H1 (cell line): ENCODE results near the gene CPA1. TPM values are rescaled to one million over a fixed set of nuclear protein-coding genes. Genes with fewer than 3 reads are reported as not detected.

Experiments used
- CTCF ChIA-PET: fragments of 300-600 bp; sonication (Branson Sonifier 250); formaldehyde crosslinking; loops from one replicate; lab custom pipeline; 2021; ENCODE audit not compliant: partially characterized antibody; lab: Charles Lee
- POLR2A ChIA-PET: fragments of 300-600 bp; sonication (Branson Sonifier 250); formaldehyde crosslinking; loops from one replicate; lab custom pipeline; 2021; ENCODE audit warnings: inconsistent platforms; ENCODE audit not compliant: partially characterized antibody; lab: Charles Lee
- DNase-seq, 2 experiments: peaks; one replicate each; pipeline versions ENCODE4 v3.0.0 to v3.0.0-alpha.2; 2010 to 2022; ENCODE audit warnings: low spot score in 2 of 2, low read depth in 1 of 2, mixed read lengths in 1 of 2
- FAIRE-seq: peaks from 2 replicates; lab custom pipeline; 2011; peaks lifted over from hg19 to GRCh38; lab: Jason Lieb, UNC
- H2AFZ ChIP-seq: 2 replicates; pipeline ENCODE4 v1.8.1; 2012; ENCODE audit warnings: low read length, inconsistent platforms
- H2AK5ac ChIP-seq: 2 replicates; pipeline ENCODE4 v1.6.1; 2013; ENCODE audit warnings: low read depth, low read length
- H2BK120ac ChIP-seq: replicated peaks from 2 replicates; pipeline ENCODE3; 2013; ENCODE audit warnings: low read depth, low read length, inconsistent platforms
- H2BK12ac ChIP-seq: 2 replicates; pipeline ENCODE4 v1.6.1; 2013; ENCODE audit warnings: low read depth, low read length
- H2BK15ac ChIP-seq: 2 replicates; pipeline ENCODE4 v1.6.1; 2013; ENCODE audit warnings: low read length
- H2BK20ac ChIP-seq: 2 replicates; pipeline ENCODE4 v1.6.1; 2013; ENCODE audit warnings: low read length
- H2BK5ac ChIP-seq: 2 replicates; pipeline ENCODE4 v1.6.1; 2013; ENCODE audit warnings: low read depth, low read length
- H3K14ac ChIP-seq: 2 replicates; pipeline ENCODE4 v1.6.1; 2013; ENCODE audit warnings: inconsistent platforms; ENCODE audit not compliant: insufficient read length
- H3K18ac ChIP-seq: 2 replicates; pipeline ENCODE4 v1.6.1; 2013; ENCODE audit warnings: low read length; ENCODE audit errors: extremely low read depth
- H3K23ac ChIP-seq: 2 replicates; pipeline ENCODE4 v1.6.1; 2013; ENCODE audit warnings: inconsistent platforms; ENCODE audit not compliant: insufficient read length
- H3K23me2 ChIP-seq: 2 replicates; pipeline ENCODE4 v1.6.1; 2013; ENCODE audit warnings: low read depth, low read length
- H3K27ac ChIP-seq: 2 replicates; pipeline ENCODE4 v1.6.1; 2011; ENCODE audit warnings: low read depth, low read length, inconsistent platforms
- H3K27me3 ChIP-seq, 4 experiments: replicated peaks in 1 of 4; 1 replicate in 1 of 4; 2 replicates in 3 of 4; pipeline versions ENCODE4 v1.6.1 to v1.8.1; 2011 to 2013; ENCODE audit warnings: low read length in 3 of 4, mild to moderate bottlenecking in 3 of 4, inconsistent platforms in 2 of 4, mixed read lengths in 2 of 4, moderate library complexity in 1 of 4; ENCODE audit not compliant: control insufficient read depth in 3 of 4, insufficient read depth in 3 of 4; ENCODE audit errors: extremely low read depth in 1 of 4
- H3K36me3 ChIP-seq, 4 experiments: 2 replicates each; pipeline versions ENCODE4 v1.6.1 to v1.8.1; 2011 to 2013; ENCODE audit warnings: mild to moderate bottlenecking in 4 of 4, low read length in 3 of 4, moderate library complexity in 2 of 4, control low read depth in 1 of 4, inconsistent platforms in 1 of 4; ENCODE audit not compliant: insufficient read depth in 4 of 4, control insufficient read depth in 2 of 4
- H3K4ac ChIP-seq: replicated peaks from 2 replicates; pipeline ENCODE3; 2013; ENCODE audit warnings: low read length, low read depth, mixed read lengths, inconsistent platforms; ENCODE audit not compliant: insufficient read length
- H3K4me1 ChIP-seq, 4 experiments: replicated peaks in 1 of 4; 1 replicate in 1 of 4; 2 replicates in 3 of 4; pipeline versions ENCODE4 v1.6.1 to v1.8.1; 2011 to 2013; ENCODE audit warnings: low read length in 3 of 4, inconsistent platforms in 2 of 4, mixed read lengths in 1 of 4; ENCODE audit not compliant: insufficient read depth in 4 of 4, control insufficient read depth in 3 of 4
- H3K4me2 ChIP-seq, 2 experiments: 2 replicates each; pipeline versions ENCODE4 v1.6.1 to v1.8.1; 2011 to 2013; ENCODE audit warnings: low read depth in 2 of 2, low read length in 2 of 2, control low read depth in 1 of 2, inconsistent platforms in 1 of 2, mild to moderate bottlenecking in 1 of 2; ENCODE audit not compliant: insufficient read depth in 1 of 2
- H3K4me3 ChIP-seq, 4 experiments: fragments of 200-600, 300-600 bp in 1 of 4; sonication (generic), shearing (Covaris generic), sonication (Bioruptor Twin) in 1 of 4; 2 replicates each; pipeline versions ENCODE4 v1.5.1 to v1.8.1; 2011 to 2016; ENCODE audit warnings: low read length in 4 of 4, low read depth in 3 of 4, control low read depth in 2 of 4, inconsistent platforms in 2 of 4, mild to moderate bottlenecking in 2 of 4, mixed read lengths in 1 of 4, moderate library complexity in 1 of 4; ENCODE audit not compliant: insufficient read depth in 2 of 4; ENCODE audit errors: extremely low read depth in 1 of 4
- H3K56ac ChIP-seq: replicated peaks from 2 replicates; pipeline ENCODE3; 2013; ENCODE audit warnings: low read depth, mild to moderate bottlenecking, mixed read lengths, low read length, inconsistent platforms; ENCODE audit not compliant: insufficient read length
- H3K79me1 ChIP-seq: 2 replicates; pipeline ENCODE4 v1.6.1; 2013; ENCODE audit warnings: low read depth, low read length, control low read depth
- H3K79me2 ChIP-seq, 2 experiments: 2 replicates each; pipeline versions ENCODE4 v1.6.1 to v1.8.1; 2012 to 2013; ENCODE audit warnings: low read length in 2 of 2, mild to moderate bottlenecking in 2 of 2, inconsistent platforms in 1 of 2; ENCODE audit not compliant: insufficient read depth in 2 of 2, control insufficient read depth in 1 of 2
- H3K9ac ChIP-seq, 4 experiments: replicated peaks in 1 of 4; 1 replicate in 1 of 4; 2 replicates in 3 of 4; pipeline versions ENCODE4 v1.6.1 to v1.8.1; 2011 to 2013; ENCODE audit warnings: low read depth in 3 of 4, low read length in 3 of 4, control low read depth in 2 of 4, mild to moderate bottlenecking in 2 of 4, moderate library complexity in 2 of 4, inconsistent platforms in 1 of 4; ENCODE audit errors: extremely low read depth in 1 of 4
- H3K9me3 ChIP-seq, 2 experiments: 2 replicates each; pipeline versions ENCODE4 v1.6.1 to v1.8.1; 2012 to 2013; ENCODE audit warnings: mild to moderate bottlenecking in 2 of 2, moderate library complexity in 2 of 2, control low read depth in 1 of 2, inconsistent platforms in 1 of 2, low read depth in 1 of 2, low read length in 1 of 2, mixed read lengths in 1 of 2; ENCODE audit not compliant: insufficient read depth in 2 of 2
- H4K20me1 ChIP-seq, 2 experiments: replicated peaks in 1 of 2; 2 replicates each; pipeline versions ENCODE3 to v1.8.1; 2011 to 2013; ENCODE audit warnings: inconsistent platforms in 2 of 2, low read length in 2 of 2, mild to moderate bottlenecking in 1 of 2; ENCODE audit not compliant: insufficient read depth in 2 of 2, control insufficient read depth in 1 of 2
- H4K5ac ChIP-seq: 2 replicates; pipeline ENCODE4 v1.6.1; 2013; ENCODE audit warnings: low read length, low read depth, mixed read lengths, inconsistent platforms; ENCODE audit not compliant: insufficient read length
- H4K8ac ChIP-seq: 2 replicates; pipeline ENCODE4 v1.8.0; 2013; ENCODE audit warnings: mild to moderate bottlenecking, moderate library complexity, low read length, inconsistent platforms; ENCODE audit not compliant: insufficient read depth; ENCODE audit errors: extremely low read depth
- H4K91ac ChIP-seq: replicated peaks from 2 replicates; pipeline ENCODE3; 2013; ENCODE audit warnings: low read length, mixed read lengths, inconsistent platforms; ENCODE audit not compliant: insufficient read length
- EZH2 ChIP-seq: fragments of 200-600 bp; sonication (generic); IDR thresholded peaks from 2 replicates; pipeline ENCODE4 v1.7.1; 2012; ENCODE audit warnings: low read depth, mild to moderate bottlenecking, moderate library complexity, low read length, inconsistent platforms; ENCODE audit not compliant: severe bottlenecking
- TCF12 ChIP-seq: IDR thresholded peaks from 2 replicates; pipeline ENCODE4 v1.6.1; 2011; ENCODE audit warnings: low read depth, mild to moderate bottlenecking, low read length
- WGBS, 2 experiments: shearing (Covaris generic) in 1 of 2; methylation state at CpG; one replicate each; pipeline versions ENCODE4 v1.1.6 to v1.1.7; 2013 to 2015; ENCODE audit warnings: low lambda C conversion rate in 2 of 2, mixed read lengths in 2 of 2, inconsistent platforms in 1 of 2, low coverage in 1 of 2, missing lambda C conversion rate in 1 of 2; ENCODE audit not compliant: insufficient replicate concordance in 2 of 2, insufficient coverage in 1 of 2, insufficient read length in 1 of 2; ENCODE audit errors: extremely low coverage in 1 of 2, missing lambda C conversion rate in 1 of 2; 5-methylcytosine and 5-hydroxymethylcytosine counted together
- polyA plus RNA-seq, 7 experiments: library from polyadenylated mRNA; depleted of rRNA in 3 of 7; stranded (reverse) in 5 of 7; unstranded in 2 of 7; fragments of >200 nt in 5 of 7; fragments of 200-250 nt in 2 of 7; gene quantifications; 1 replicate in 5 of 7; 2 replicates in 1 of 7; 4 replicates in 1 of 7; pipeline versions ENCODE4 v1.2.1 to v1.2.3, GENCODE V29; 2011 to 2013; ENCODE audit warnings: missing spikeins in 2 of 7, mixed read lengths in 2 of 7
- total RNA-seq: library from RNA; stranded (reverse); fragmentation: NEBNext Ultra II Directional; extraction: Animal tissue kit (Norgen Biotek cat#: 25700); gene quantifications from 2 replicates; pipeline ENCODE4 v1.2.1, GENCODE V29; 2021

The CPA1 gene
- total and polyA plus RNA-seq, 2 of the 8 experiments (the other 6 are each of a cell fraction or from before 2014, with no cell fraction given), result not detected

DNA sequence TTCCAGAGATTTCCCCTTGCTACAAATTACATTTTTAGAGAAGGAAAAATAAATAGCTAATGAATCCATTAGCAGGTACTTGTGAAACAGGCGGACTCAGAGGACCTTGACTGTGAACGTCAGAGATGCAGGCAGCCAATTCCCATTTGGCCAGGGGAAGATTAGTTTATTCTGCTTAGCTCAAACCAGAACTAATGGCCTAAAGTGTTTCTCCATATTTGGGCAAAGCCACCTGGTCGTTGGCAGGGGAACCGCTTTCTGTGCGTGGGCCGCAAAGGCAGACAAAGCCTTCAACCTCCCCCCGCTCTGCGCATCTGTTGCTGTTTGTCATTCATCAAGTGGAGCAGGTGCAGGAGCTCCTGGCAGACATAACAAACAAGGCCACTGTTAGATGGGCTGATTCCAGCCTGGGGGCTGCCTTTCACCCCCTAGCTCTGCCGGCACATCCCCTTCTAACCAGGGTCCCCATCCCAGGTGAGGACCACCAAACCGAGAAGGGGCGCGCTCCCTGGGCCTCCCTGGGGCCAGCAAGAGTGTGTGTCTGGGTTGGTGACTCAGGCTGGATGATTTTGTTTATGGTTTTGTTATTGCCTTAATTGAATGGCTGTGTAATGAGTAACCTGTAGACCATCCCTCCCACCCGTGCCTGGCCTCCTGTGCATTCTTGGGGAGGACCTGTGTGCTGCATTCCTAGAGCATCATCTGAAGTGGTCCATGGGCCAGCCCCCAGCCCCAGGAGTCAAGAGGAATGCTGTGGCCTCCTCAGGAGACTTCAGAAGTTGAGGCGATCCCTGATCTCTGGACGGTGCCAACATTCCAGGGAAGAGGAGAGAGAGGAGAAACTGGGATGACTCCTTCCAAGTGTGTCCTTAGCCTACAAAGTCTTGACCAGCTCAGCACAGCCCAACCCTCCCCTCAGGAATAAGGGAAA is 14.5 kb upstream of the CPA1 start:
- H3K23me2 ChIP-seq, result no peaks in the 10 kb centered on the region
- no peak overlapping the region for H3K23ac ChIP-seq
- H3K79me1 ChIP-seq, result no peaks in the 10 kb centered on the region
- no peak overlapping the region for H3K9ac ChIP-seq
- H3K4ac ChIP-seq, result no peak overlapping the region
- no peak overlapping the region for H2BK5ac ChIP-seq
- ChIA-PET CTCF (interaction anchor here (0.5 to 11.6 kb wide), 3 partner anchors 8 to 14 kb away, joined by 3 to 59 read pairs (median 4); partner anchors contain the start of gene CPA1), POLR2A (interaction anchor here (0.6 kb wide), 1 partner anchor 15 kb away, joined by 3 read pairs; no protein-coding TSS in a partner anchor)
- FAIRE-seq (no peak), DNase-seq (no peak)
- no peak overlapping the region for H3K4me3 ChIP-seq
- no peaks in the 10 kb centered on the region for H3K36me3 ChIP-seq
- no peaks in the 10 kb centered on the region for H3K79me2 ChIP-seq
- no peak overlapping the region for H2AFZ ChIP-seq
- no peaks in the 10 kb centered on the region for H3K9me3 ChIP-seq
- peaks cover 0 to 6% (median 0%) of the 10 kb centered on the region in 4 experiments; a peak in 1 of 7 replicates for H3K4me1 ChIP-seq
- no peak overlapping the region for H2BK20ac ChIP-seq
- no peak overlapping the region for H3K56ac ChIP-seq
- H2BK15ac ChIP-seq, result no peak overlapping the region
- no peak overlapping the region for H4K8ac ChIP-seq
- no peak overlapping the region for H4K5ac ChIP-seq
- H2AK5ac ChIP-seq, result no peak overlapping the region
- H4K91ac ChIP-seq, result no peak overlapping the region
- H2BK12ac ChIP-seq, result no peak overlapping the region
- no peak overlapping the region; the same call in 1 of the 2 replicates for H3K27ac ChIP-seq
- no peak overlapping the region for H3K4me2 ChIP-seq
- no peak overlapping the region for H2BK120ac ChIP-seq
- 78% methylated on average over 15 of the region's 15 CpGs; no CpG with 5 or more reads in 1 of the 2 experiments for WGBS, 2 experiments
- H3K18ac ChIP-seq, result no peak overlapping the region
- no peaks in the 10 kb centered on the region; a peak in 1 of 7 replicates for H3K27me3 ChIP-seq
- no peaks in the 10 kb centered on the region for H4K20me1 ChIP-seq
- no peak overlapping the region for H3K14ac ChIP-seq
- 0 out of 2 replicates have a peak, but pooled peaks have one; percentile 77 for TF ChIP-seq TCF12
- TF ChIP-seq EZH2, result no peak
